Measurements from ENCODE around the gene PRPF19.

The PRPF19 gene

DNA sequence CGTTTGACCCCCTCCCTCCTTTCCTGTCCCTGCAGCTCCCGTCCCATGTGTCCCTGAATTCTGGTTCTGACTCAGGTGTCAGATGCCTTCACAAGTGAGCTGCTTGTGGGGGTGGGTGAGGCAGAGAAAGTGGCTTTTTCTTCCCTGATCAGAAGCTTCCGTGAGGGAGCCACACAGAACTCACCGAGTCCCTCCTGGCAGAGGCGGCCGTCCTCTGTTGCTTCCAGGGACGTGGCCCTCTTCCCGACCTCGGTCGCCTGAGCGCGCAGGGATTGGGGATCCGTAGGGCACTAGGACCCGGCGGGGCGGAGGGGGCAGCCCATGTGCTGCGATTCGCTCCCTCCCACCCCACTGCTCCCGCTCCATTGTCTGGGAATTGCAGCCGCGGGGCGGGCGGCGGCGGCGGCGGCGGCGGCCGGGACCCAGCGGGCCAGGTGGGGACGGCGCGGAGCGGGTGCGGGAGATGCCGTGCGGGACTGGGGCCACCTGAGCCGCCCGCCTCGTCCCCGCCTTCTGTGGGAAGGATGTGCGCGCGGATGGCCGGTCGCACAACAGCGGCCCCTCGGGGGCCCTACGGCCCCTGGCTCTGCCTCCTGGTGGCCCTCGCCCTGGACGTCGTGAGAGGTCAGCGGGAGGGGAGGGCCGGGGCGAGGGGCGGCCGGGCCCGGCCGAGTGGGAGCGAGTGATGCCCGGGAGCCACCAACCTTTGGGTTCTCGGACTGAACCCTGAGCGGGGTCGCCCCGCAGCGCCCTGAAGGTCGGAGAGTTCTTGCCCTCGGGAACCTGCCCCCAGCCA, 17.9 kb upstream of the PRPF19 start, which contains the start of gene TMEM132A:
Gene TMEM132A (plus strand): TSS at position 351 of the 796 bp plus-strand sequence. CDS start 174 bp downstream, at position 525.
- Histone ChIP-seq H3K27ac (ENCODE audit: insufficient read depth, low read length, poor library complexity, severe bottlenecking) (no peak within 1 kb of the TSS), H3K27me3 (replicated peaks; ENCODE audit: control insufficient read depth, insufficient read depth, low read length, poor library complexity, severe bottlenecking) (peaks cover 20% of the 10 kb centered on the region), H3K4me1 (ENCODE audit: control insufficient read depth, insufficient read depth, low read length, poor library complexity, severe bottlenecking) (peaks cover 15% of the 10 kb centered on the region), H3K4me3 (ENCODE audit: insufficient read depth, low read depth, low read length, poor library complexity, severe bottlenecking) (peak within 1 kb of the TSS; percentile 51), H3K36me3 (ENCODE audit: control insufficient read depth, insufficient read depth, low read length) (peaks cover 38% of the 10 kb centered on the region), H3K9me3 (ENCODE audit: control insufficient read depth, low read length) (no peaks in the 10 kb centered on the region)
- DNase-seq, result no peak

DNA sequence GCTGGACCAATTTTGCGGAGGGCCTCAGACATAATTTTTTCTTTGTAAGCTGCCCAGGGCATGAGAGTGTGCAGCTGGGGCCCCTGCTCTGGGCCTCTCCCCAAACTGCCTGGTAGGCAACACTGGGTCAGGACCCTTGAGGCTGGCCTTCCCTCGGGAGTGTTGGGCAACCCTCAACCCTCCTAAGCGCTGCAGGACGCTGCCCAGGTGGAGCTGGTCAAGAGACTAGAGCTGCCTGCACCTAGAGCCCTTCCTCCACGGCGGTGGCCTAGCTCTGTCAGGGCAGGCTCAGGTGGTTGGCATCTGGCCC, 17.4 kb upstream of the PRPF19 start:
- Histone ChIP-seq H3K4me3 (ENCODE audit: insufficient read depth, low read depth, low read length, poor library complexity, severe bottlenecking) (no peak overlapping the region), H3K4me1 (ENCODE audit: control insufficient read depth, insufficient read depth, low read length, poor library complexity, severe bottlenecking) (peaks cover 15% of the 10 kb centered on the region), H3K36me3 (ENCODE audit: control insufficient read depth, insufficient read depth, low read length) (peaks cover 39% of the 10 kb centered on the region), H3K9me3 (ENCODE audit: control insufficient read depth, low read length) (no peaks in the 10 kb centered on the region), H3K27ac (ENCODE audit: insufficient read depth, low read length, poor library complexity, severe bottlenecking) (no peak overlapping the region), H3K27me3 (replicated peaks; ENCODE audit: control insufficient read depth, insufficient read depth, low read length, poor library complexity, severe bottlenecking) (peaks cover 20% of the 10 kb centered on the region)
- DNase-seq, result no peak

GRCh38 chr11:60923326-60923725, 16.9 kb upstream of the PRPF19 start:
- Histone ChIP-seq H3K4me3 (ENCODE audit: insufficient read depth, low read depth, low read length, poor library complexity, severe bottlenecking) (no peak overlapping the region), H3K36me3 (ENCODE audit: control insufficient read depth, insufficient read depth, low read length) (peaks cover 39% of the 10 kb centered on the region)
- no peak for DNase-seq

GRCh38 chr11:60922906-60923305, 16.5 kb upstream of the PRPF19 start:
- peaks cover 15% of the 10 kb centered on the region for H3K4me1 ChIP-seq (ENCODE audit: control insufficient read depth, insufficient read depth, low read length, poor library complexity, severe bottlenecking)
- no peak overlapping the region for H3K27ac ChIP-seq (ENCODE audit: insufficient read depth, low read length, poor library complexity, severe bottlenecking)
- H3K9me3 ChIP-seq (ENCODE audit: control insufficient read depth, low read length), result no peaks in the 10 kb centered on the region
- H3K4me3 ChIP-seq (ENCODE audit: insufficient read depth, low read depth, low read length, poor library complexity, severe bottlenecking), result no peak overlapping the region
- DNase-seq, result no peak
- H3K27me3 ChIP-seq (replicated peaks; ENCODE audit: control insufficient read depth, insufficient read depth, low read length, poor library complexity, severe bottlenecking), result peaks cover 20% of the 10 kb centered on the region
- H3K36me3 ChIP-seq (ENCODE audit: control insufficient read depth, insufficient read depth, low read length), result peaks cover 39% of the 10 kb centered on the region

More at GRCh38 chr11:60923326-60923725, 16.9 kb upstream of the PRPF19 start:
- Histone ChIP-seq H3K4me1 (ENCODE audit: control insufficient read depth, insufficient read depth, low read length, poor library complexity, severe bottlenecking) (peaks cover 15% of the 10 kb centered on the region), H3K27ac (ENCODE audit: insufficient read depth, low read length, poor library complexity, severe bottlenecking) (no peak overlapping the region), H3K9me3 (ENCODE audit: control insufficient read depth, low read length) (no peaks in the 10 kb centered on the region), H3K27me3 (replicated peaks; ENCODE audit: control insufficient read depth, insufficient read depth, low read length, poor library complexity, severe bottlenecking) (peaks cover 20% of the 10 kb centered on the region)

DNA sequence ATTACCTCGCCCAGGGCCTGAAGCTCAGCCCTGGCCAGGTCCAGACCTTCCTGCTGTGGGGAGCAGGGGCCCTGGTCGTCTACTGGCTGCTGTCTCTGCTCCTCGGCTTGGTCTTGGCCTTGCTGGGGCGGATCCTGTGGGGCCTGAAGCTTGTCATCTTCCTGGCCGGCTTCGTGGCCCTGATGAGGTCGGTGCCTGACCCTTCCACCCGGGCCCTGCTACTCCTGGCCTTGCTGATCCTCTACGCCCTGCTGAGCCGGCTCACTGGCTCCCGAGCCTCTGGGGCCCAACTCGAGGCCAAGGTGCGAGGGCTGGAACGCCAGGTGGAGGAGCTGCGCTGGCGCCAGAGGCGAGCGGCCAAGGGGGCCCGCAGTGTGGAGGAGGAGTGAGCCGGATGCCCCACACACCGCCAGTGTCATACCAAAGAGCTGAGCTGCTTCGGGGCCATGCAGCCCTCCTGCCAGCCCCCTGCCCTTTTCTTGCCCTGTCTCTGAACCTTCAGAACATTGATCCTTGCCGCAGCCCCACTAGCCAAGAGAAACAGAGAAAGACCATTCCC, 15.5 kb upstream of the PRPF19 start:
- Histone ChIP-seq H3K27ac (ENCODE audit: insufficient read depth, low read length, poor library complexity, severe bottlenecking) (no peak overlapping the region), H3K4me3 (ENCODE audit: insufficient read depth, low read depth, low read length, poor library complexity, severe bottlenecking) (no peak overlapping the region), H3K27me3 (replicated peaks; ENCODE audit: control insufficient read depth, insufficient read depth, low read length, poor library complexity, severe bottlenecking) (peaks cover 20% of the 10 kb centered on the region), H3K36me3 (ENCODE audit: control insufficient read depth, insufficient read depth, low read length) (peaks cover 39% of the 10 kb centered on the region), H3K9me3 (ENCODE audit: control insufficient read depth, low read length) (no peaks in the 10 kb centered on the region), H3K4me1 (ENCODE audit: control insufficient read depth, insufficient read depth, low read length, poor library complexity, severe bottlenecking) (peaks cover 15% of the 10 kb centered on the region)
- DNase-seq, result no peak

- peaks cover 15% of the 10 kb centered on the region for H3K4me1 ChIP-seq (ENCODE audit: control insufficient read depth, insufficient read depth, low read length, poor library complexity, severe bottlenecking)
- DNase-seq, result no peak
- H3K27me3 ChIP-seq (replicated peaks; ENCODE audit: control insufficient read depth, insufficient read depth, low read length, poor library complexity, severe bottlenecking), result peaks cover 20% of the 10 kb centered on the region
- H3K4me3 ChIP-seq (ENCODE audit: insufficient read depth, low read depth, low read length, poor library complexity, severe bottlenecking), result no peak overlapping the region
- no peaks in the 10 kb centered on the region for H3K9me3 ChIP-seq (ENCODE audit: control insufficient read depth, low read length)
- H3K27ac ChIP-seq (ENCODE audit: insufficient read depth, low read length, poor library complexity, severe bottlenecking), result no peak overlapping the region
- peaks cover 39% of the 10 kb centered on the region for H3K36me3 ChIP-seq (ENCODE audit: control insufficient read depth, insufficient read depth, low read length)
Measured at GRCh38 chr11:60921259-60921658, 14.9 kb upstream of the PRPF19 start.

DNA sequence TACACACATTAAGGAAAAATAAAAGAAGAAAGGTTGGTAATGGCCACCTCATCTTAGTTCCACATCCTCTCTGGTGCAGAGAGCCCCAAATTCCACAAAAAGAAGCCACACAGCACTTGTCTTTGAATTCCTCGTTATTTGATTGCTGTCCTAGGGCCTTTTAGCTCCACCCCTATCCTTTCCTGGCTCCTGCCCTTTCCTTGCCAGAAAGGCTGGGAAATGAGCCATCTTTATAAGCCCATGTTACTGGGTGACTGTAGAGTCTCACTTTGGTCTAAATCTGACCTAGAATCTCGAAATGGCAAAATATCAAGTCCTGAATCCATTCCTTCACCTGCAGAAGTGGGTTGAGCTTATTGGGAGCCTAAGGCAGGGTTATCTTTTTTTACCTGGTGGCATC, 13.6 kb upstream of the PRPF19 start:
- Histone ChIP-seq H3K36me3 (ENCODE audit: control insufficient read depth, insufficient read depth, low read length) (peaks cover 39% of the 10 kb centered on the region), H3K27ac (ENCODE audit: insufficient read depth, low read length, poor library complexity, severe bottlenecking) (no peak overlapping the region), H3K4me3 (ENCODE audit: insufficient read depth, low read depth, low read length, poor library complexity, severe bottlenecking) (no peak overlapping the region), H3K9me3 (ENCODE audit: control insufficient read depth, low read length) (no peaks in the 10 kb centered on the region), H3K4me1 (ENCODE audit: control insufficient read depth, insufficient read depth, low read length, poor library complexity, severe bottlenecking) (peaks cover 20% of the 10 kb centered on the region), H3K27me3 (replicated peaks; ENCODE audit: control insufficient read depth, insufficient read depth, low read length, poor library complexity, severe bottlenecking) (peaks cover 15% of the 10 kb centered on the region)
- no peak for DNase-seq

- Histone ChIP-seq H3K27me3 (replicated peaks; ENCODE audit: control insufficient read depth, insufficient read depth, low read length, poor library complexity, severe bottlenecking) (peaks cover 9% of the 10 kb centered on the region), H3K4me3 (ENCODE audit: insufficient read depth, low read depth, low read length, poor library complexity, severe bottlenecking) (no peak overlapping the region), H3K36me3 (ENCODE audit: control insufficient read depth, insufficient read depth, low read length) (peaks cover 39% of the 10 kb centered on the region), H3K4me1 (ENCODE audit: control insufficient read depth, insufficient read depth, low read length, poor library complexity, severe bottlenecking) (peaks cover 20% of the 10 kb centered on the region), H3K9me3 (ENCODE audit: control insufficient read depth, low read length) (no peaks in the 10 kb centered on the region), H3K27ac (ENCODE audit: insufficient read depth, low read length, poor library complexity, severe bottlenecking) (no peak overlapping the region)
- DNase-seq, result no peak
Measured at GRCh38 chr11:60919320-60919719, 12.9 kb upstream of the PRPF19 start.

DNA sequence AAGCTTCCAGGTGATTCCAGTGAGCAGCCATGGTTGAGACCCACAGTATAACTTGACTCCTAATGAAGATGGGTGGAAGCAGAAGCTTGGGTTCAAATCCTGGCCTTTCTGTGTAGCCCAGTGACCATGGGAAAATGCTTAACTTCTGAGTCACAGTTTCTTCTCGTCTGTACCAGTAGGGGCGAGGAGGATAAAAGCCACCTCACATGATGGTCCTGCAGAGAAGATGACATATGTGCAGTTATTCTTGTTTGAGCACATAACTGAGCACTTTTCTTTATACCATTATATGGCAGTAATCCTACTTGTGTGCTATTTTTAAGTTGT, 12.5 kb upstream of the PRPF19 start:
- peaks cover 17% of the 10 kb centered on the region for H3K4me1 ChIP-seq (ENCODE audit: control insufficient read depth, insufficient read depth, low read length, poor library complexity, severe bottlenecking)
- DNase-seq, result no peak
- H3K36me3 ChIP-seq (ENCODE audit: control insufficient read depth, insufficient read depth, low read length), result peaks cover 39% of the 10 kb centered on the region
- H3K27me3 ChIP-seq (replicated peaks; ENCODE audit: control insufficient read depth, insufficient read depth, low read length, poor library complexity, severe bottlenecking), result peaks cover 4% of the 10 kb centered on the region
- no peak overlapping the region for H3K4me3 ChIP-seq (ENCODE audit: insufficient read depth, low read depth, low read length, poor library complexity, severe bottlenecking)
- no peak overlapping the region for H3K27ac ChIP-seq (ENCODE audit: insufficient read depth, low read length, poor library complexity, severe bottlenecking)
- no peaks in the 10 kb centered on the region for H3K9me3 ChIP-seq (ENCODE audit: control insufficient read depth, low read length)

DNA sequence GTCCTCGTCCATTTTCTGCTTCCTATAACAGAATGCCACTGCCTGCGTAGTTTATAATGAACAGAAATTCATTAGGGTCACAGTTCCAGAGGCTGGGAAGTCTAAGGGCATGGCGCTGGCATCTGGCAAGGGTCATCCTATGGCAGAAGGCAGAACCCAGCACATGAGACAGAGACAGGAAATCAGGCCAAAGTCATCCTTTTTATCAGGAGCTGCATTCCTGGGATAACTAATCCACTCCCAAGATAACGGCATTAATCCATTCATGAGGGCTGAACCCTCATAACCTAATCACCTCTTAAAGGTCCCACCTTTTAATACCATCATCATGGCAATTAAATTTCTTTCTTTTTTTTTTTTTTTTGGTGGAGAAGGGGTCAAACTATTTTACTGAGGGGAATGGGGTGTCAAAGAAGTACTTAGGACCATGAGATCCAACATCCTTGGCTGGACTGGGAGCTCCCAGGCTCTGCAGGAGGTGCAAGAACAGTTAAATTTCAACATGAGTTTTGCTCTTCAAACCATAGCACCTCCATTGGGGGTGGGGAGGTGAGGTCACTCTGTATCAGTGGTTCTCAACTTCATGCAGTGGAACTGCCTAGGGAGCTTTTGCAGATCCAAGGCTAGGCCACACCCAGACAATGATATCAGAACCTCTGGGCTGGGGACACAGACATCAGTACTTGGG, 12.0 kb upstream of the PRPF19 start:
- Histone ChIP-seq H3K4me3 (ENCODE audit: insufficient read depth, low read depth, low read length, poor library complexity, severe bottlenecking) (no peak overlapping the region), H3K27me3 (replicated peaks; ENCODE audit: control insufficient read depth, insufficient read depth, low read length, poor library complexity, severe bottlenecking) (no peaks in the 10 kb centered on the region), H3K27ac (ENCODE audit: insufficient read depth, low read length, poor library complexity, severe bottlenecking) (no peak overlapping the region), H3K4me1 (ENCODE audit: control insufficient read depth, insufficient read depth, low read length, poor library complexity, severe bottlenecking) (peaks cover 17% of the 10 kb centered on the region), H3K36me3 (ENCODE audit: control insufficient read depth, insufficient read depth, low read length) (peaks cover 39% of the 10 kb centered on the region), H3K9me3 (ENCODE audit: control insufficient read depth, low read length) (no peaks in the 10 kb centered on the region)
- DNase-seq, result no peak

Measured in effector memory CD4-positive, alpha-beta T cell (primary cell).